Pancreas (tissue), 10 donors: ENCODE results near the gene TSSK2. TPM values are rescaled to one million over a fixed set of nuclear protein-coding genes. Genes with fewer than 3 reads are reported as not detected.

Source experiments
- ATAC-seq, 4 donors: fragments of 200-7000 bp; cut with Tn5 transposase; one replicate each; pipeline versions ENCODE4 v1.8.0 to v1.9.1; 2020; ENCODE audit warnings: mild to moderate bottlenecking in 4 of 4, moderate library complexity in 4 of 4
- DNase-seq, 6 donors: peaks; one replicate each; pipeline ENCODE4 v3.0.0-alpha.2; 2020
- FAIRE-seq: peaks from 2 replicates; lab custom pipeline; 2012; peaks lifted over from hg19 to GRCh38; lab: Jason Lieb, UNC
- H3K27ac ChIP-seq, 4 donors: fragments of 200-600 bp; sonication (generic); 1 replicate in 3 of 4; 2 replicates in 1 of 4; pipeline versions ENCODE4 v1.5.0 to v1.8.0; 2020
- H3K27me3 ChIP-seq, 4 donors: fragments of 200-600 bp; one replicate each; pipeline ENCODE4 v1.8.0; 2021
- H3K36me3 ChIP-seq, 3 donors: fragments of 200-600 bp; sonication (generic) in 1 of 3; one replicate each; pipeline versions ENCODE4 v1.5.0 to v1.8.0; 2020 to 2021
- H3K4me1 ChIP-seq, 3 donors: fragments of 200-600 bp; one replicate each; pipeline ENCODE4 v1.8.0; 2021
- H3K4me3 ChIP-seq, 4 donors: fragments of 200-600 bp; sonication (generic) in 2 of 4; one replicate each; pipeline versions ENCODE4 v1.5.0 to v1.8.0; 2020 to 2021
- H3K9me3 ChIP-seq, 4 donors: fragments of 200-600 bp; one replicate each; pipeline ENCODE4 v1.8.0; 2021
- WGBS, 2 donors: extraction: QIAGEN DNeasy Blood & Tissue Kit; methylation state at CpG; one replicate each; pipeline ENCODE4 v1.1.7; 2013; 5-methylcytosine and 5-hydroxymethylcytosine counted together
- intact Hi-C, 3 donors: fragments of 100-400 bp; cut with DNase I; formaldehyde crosslinking; loops; one replicate each; pipeline versions ENCODE4 v1.11.1 to v1.14.2; 2022
- polyA plus RNA-seq, 2 donors: library from polyadenylated mRNA; stranded (reverse); fragments of 200-250 nt; gene quantifications; one replicate each; pipeline ENCODE4 v1.2.3, GENCODE V29; 2013
- total RNA-seq, 6 donors: library from RNA; stranded (reverse); fragmentation: NEBNext Ultra II Directional in 4 of 6; extraction: Animal tissue kit (Norgen Biotek cat#: 25700) in 4 of 6; gene quantifications; one replicate each; pipeline versions ENCODE4 v1.2.1 to v1.2.4, GENCODE V29; 2021 to 2023
- TF ChIP-seq, protein P1 (sequence below), 4 donors: fragments of 200-600 bp; sonication (generic) in 3 of 4; IDR thresholded peaks; one replicate each; pipeline versions ENCODE4 v1.5.0 to v1.8.0; 2021; ENCODE audit warnings: antibody characterized with exemption in 4 of 4
- donor health status: healthy with polysubstance abuse.
- donor health status: DM: no; HTN: no; CAD: no; lungs with moderate emphysema.
- donor health status: DM: no; HTN: no; CAD: no.
- donor health status: control.
- donor health status: control.
- donor health status: Bipolar disorder and iron deficiency.
- donor health status: DM: yes; HTN: yes; CAD: no.
- donor health status: DM: no; HTN: no; CAD: no.
- donor health status: DM: no; HTN: no; CAD: no.
- donor health status: DM: yes; HTN: yes; CAD: no.

The TSSK2 gene
- total and polyA plus RNA-seq, 8 donors: 0.08 to 0.31 (median 0.18) TPM; not detected in 4

DNA sequence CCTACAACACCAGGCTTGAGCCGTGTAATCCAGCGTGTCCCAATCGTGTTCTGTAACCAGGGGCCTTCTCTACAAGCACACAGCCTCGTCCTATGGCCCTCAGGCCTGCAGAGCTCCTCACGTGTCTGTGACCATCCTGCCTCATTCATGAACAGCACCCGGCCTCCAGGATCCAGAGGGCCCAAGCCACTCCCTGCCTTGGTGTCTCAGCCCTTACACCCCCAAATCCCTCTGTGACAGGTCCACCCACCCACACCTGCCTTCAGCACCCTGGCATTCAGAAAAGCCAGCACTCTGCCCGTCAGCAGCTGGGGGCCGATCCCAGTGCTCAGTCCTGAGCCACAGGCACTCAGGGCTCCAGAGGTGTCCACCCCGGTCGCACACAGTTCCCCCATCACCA is 5.8 kb downstream of the TSSK2 start:
- DNase-seq: peak in 1 of 6 donors; percentile 42
- peaks cover 0 to 48% (median 37%) of the 10 kb centered on the region in 3 donors for H3K36me3 ChIP-seq
- no peak for FAIRE-seq
- no peak overlapping the region for H3K4me3 ChIP-seq
- WGBS, 2 donors: 90 to 95% methylated on average over 10 of the region's 10 CpGs
- TF ChIP-seq, protein P1, sequence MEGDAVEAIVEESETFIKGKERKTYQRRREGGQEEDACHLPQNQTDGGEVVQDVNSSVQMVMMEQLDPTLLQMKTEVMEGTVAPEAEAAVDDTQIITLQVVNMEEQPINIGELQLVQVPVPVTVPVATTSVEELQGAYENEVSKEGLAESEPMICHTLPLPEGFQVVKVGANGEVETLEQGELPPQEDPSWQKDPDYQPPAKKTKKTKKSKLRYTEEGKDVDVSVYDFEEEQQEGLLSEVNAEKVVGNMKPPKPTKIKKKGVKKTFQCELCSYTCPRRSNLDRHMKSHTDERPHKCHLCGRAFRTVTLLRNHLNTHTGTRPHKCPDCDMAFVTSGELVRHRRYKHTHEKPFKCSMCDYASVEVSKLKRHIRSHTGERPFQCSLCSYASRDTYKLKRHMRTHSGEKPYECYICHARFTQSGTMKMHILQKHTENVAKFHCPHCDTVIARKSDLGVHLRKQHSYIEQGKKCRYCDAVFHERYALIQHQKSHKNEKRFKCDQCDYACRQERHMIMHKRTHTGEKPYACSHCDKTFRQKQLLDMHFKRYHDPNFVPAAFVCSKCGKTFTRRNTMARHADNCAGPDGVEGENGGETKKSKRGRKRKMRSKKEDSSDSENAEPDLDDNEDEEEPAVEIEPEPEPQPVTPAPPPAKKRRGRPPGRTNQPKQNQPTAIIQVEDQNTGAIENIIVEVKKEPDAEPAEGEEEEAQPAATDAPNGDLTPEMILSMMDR (IDR thresholded peaks at IDR 0.05): no peak
- intact Hi-C loops: loop anchor here in 1 of 3 donors (10.0 kb wide), 2 partner anchors 82 to 88 kb away; no protein-coding TSS in a partner anchor
- H3K9me3 ChIP-seq: no peaks in the 10 kb centered on the region
- H3K27ac ChIP-seq: no peak overlapping the region
- H3K4me1 ChIP-seq: no peaks in the 10 kb centered on the region
- ATAC-seq: no peak
- no peaks in the 10 kb centered on the region for H3K27me3 ChIP-seq

DNA sequence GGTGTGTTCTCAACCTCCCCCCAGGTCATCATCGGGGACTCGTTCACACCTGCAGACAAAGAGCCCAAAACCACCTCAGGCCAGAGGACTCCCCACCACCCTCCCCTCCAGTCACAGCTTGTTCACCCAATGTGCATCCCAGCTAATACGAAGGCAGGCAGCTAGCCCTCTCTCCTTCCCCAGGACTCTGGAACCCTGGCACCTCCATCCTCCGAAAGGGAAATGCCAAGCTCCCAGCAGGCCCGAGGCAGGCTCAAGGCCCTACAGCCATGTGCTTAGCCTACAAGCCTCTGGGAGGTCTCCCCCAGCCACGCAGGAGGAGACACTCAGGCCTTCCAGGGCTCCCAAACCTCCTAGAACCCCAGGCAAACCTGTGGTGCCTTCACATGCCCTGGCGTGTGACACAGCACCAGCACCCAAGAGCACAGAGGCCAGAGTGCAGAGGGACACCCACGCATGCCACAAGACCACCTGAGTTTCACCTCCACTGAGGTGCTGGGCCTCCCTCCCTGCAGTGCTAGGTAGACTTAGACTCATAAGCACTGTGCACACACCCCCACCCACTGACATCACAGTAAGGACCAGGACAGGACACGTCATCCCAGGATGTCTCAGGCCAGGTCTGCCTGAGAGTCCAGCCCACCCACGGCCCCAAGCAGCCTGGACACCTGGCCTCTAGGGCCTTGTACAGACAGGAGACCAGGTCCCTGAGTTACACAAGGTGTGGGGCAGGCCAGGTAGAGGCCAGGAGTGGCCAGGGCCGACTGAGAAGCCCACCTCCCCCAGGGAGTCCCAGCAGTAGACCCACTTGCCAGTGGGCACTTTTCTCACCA is 6.5 kb downstream of the TSSK2 start:
- intact Hi-C loops: loop anchor here in 1 of 3 donors (10.0 kb wide), 2 partner anchors 83 to 87 kb away; no protein-coding TSS in a partner anchor
- TF ChIP-seq, protein P1 (IDR thresholded peaks at IDR 0.05): no peak
- Histone ChIP-seq H3K27ac (no peak overlapping the region), H3K4me1 (no peaks in the 10 kb centered on the region), H3K9me3 (no peaks in the 10 kb centered on the region), H3K36me3 (peaks cover 0 to 55% (median 37%) of the 10 kb centered on the region in 3 donors), H3K4me3 (no peak overlapping the region), H3K27me3 (no peaks in the 10 kb centered on the region)
- no peak for ATAC-seq
- no peak for DNase-seq
- WGBS, 2 donors: 89 to 93% methylated on average over 11 of the region's 11 CpGs
- FAIRE-seq: no peak

DNA sequence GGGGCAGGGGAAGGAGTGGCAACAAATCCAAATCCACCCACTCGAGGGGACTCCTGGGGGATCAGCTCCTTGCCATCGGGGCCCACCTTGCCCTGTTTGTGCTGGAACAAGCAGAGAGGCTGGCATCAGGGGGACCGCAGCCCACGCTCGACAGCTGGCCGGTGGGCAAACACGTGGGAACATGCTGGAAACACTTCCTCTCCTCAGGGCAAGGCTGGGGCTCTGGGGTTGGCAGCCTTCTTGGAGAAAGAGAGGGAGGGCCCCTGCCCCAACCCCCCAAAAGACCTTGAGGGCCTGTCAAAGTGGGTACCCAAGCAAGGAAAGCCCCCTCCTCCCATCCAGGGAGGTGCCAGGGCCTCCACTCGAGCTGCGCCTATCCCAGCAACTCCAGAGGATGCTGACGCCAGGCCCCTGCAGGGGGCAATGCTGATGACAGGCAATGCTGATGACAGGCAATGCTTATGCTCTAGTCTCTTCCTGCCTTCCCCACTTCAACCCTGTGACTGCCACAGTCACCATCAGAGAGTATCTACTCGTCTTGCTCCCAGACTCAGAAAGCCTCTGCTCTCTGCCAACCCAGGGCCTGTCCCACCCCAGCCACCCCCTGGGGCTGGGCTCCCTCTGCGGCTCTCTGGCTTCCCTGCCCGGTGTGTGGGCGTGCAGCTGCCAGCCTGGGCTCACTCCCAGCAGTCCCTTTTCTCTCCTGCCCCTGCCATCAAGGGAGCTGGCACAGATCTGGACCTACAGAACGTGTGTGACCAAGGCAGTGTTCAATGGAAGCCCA is 7.3 kb downstream of the TSSK2 start:
- H3K4me1 ChIP-seq: peaks cover 0 to 2% (median 1%) of the 10 kb centered on the region in 3 donors
- ATAC-seq (no peak), DNase-seq (peak in 3 of 6 donors; percentile 8 to 56 (median 22)), FAIRE-seq (no peak)
- WGBS, 2 donors: 86% methylated on average over 15 of the region's 15 CpGs
- H3K36me3 ChIP-seq: peaks cover 0 to 56% (median 37%) of the 10 kb centered on the region in 3 donors
- no peak overlapping the region for H3K4me3 ChIP-seq
- no peak overlapping the region for H3K27ac ChIP-seq
- no peaks in the 10 kb centered on the region for H3K27me3 ChIP-seq
- H3K9me3 ChIP-seq: no peaks in the 10 kb centered on the region
- intact Hi-C loops: loop anchor here in 1 of 3 donors (10.0 kb wide), 2 partner anchors 84 to 86 kb away; no protein-coding TSS in a partner anchor
- TF ChIP-seq, protein P1 (IDR thresholded peaks at IDR 0.05): no peak

DNA sequence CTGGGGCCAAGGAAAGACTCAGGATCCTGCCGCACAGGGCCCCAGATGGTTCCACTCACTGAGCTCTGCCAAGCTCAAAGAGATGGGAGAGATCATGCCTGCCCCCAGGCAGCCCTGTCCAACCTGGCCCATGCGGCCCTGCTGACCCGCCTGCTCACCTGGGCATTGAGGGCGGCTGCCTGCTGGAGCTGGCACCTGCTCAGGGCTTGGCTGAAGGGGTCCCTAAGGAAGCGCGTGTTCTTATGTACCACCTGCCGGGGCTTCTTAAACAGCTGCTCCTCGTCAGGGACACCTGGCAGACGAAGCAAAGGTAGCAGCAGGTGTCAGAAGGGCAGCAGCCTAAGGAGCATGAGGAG is 7.9 kb downstream of the TSSK2 start:
- H3K4me1 ChIP-seq: peaks cover 0 to 6% (median 5%) of the 10 kb centered on the region in 3 donors
- H3K27ac ChIP-seq: no peak overlapping the region
- no peak overlapping the region for H3K4me3 ChIP-seq
- H3K27me3 ChIP-seq: no peaks in the 10 kb centered on the region
- H3K36me3 ChIP-seq: peaks cover 0 to 52% (median 32%) of the 10 kb centered on the region in 3 donors
- H3K9me3 ChIP-seq: no peaks in the 10 kb centered on the region
- WGBS, 2 donors: 93 to 94% methylated on average over 9 of the region's 9 CpGs
- ATAC-seq: no peak
- peak in 2 of 6 donors; percentile 8 to 52 for DNase-seq
- no peak for FAIRE-seq
- TF ChIP-seq, protein P1 (IDR thresholded peaks at IDR 0.05): no peak
- intact Hi-C loops: loop anchor here in 1 of 3 donors (10.0 kb wide), 2 partner anchors 84 to 86 kb away; no protein-coding TSS in a partner anchor
